Measurements from ENCODE around the gene POLR2E. TPM values are rescaled to one million over a fixed set of nuclear protein-coding genes. Genes with fewer than 3 reads are reported as not detected.

The POLR2E gene
- total and polyA plus RNA-seq, 2 of the 13 experiments (the other 11 are each of a cell fraction or from before 2014, with no cell fraction given): 140 to 272 TPM

DNA sequence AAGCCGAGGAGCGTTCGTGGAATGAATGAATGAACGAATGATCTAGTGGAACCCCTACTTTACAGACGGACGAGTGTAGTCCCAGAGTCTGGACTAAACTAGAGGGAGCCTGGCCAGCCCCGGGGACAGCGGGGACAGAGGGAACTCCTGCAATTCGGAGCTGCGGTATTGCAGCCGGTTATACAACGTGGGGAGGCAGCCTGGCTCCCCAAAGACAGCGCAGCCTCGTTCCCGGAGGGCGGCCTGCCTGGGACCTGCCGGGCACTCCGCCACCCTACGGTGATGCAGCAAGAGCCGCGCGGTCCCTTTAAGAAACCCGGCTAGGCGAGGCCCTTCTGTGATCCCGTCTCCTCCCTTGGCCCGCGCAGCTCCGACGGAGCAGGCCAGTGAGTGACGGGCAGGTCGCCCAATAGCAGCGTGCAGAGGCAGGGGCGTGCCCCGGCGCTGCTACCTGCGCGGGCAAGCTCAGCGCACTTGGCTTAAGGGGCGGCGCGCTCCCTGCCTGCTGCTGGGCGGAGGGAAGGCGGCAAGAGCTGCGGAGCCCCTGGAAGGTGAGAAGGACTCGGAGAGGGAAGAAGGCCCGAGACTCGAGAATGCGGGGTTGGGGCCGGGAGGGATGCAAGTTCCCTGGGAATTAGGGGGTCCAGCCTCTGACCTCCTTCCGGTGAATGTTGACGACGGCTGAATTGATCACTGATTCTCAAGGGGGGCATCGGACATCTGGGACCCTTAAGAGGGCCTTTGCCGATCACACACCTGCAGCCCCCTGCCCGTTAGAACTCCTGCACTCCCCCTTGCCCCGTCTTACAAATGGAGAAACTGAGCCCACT lies 55.3 kb downstream of the POLR2E start, which contains the start of gene ABCA7 (continued):
- TF ChIP-seq ZNF142 (CRISPR knock-in tag; IDR thresholded peaks at IDR 0.05): no peak
- peak; percentile 6; the same call in 1 of the 2 replicates for TF ChIP-seq BHLHE40 (IDR thresholded peaks at IDR 0.05; ENCODE audit: low read length)
- no peak for TF ChIP-seq ELF3 (CRISPR knock-in tag; IDR thresholded peaks at IDR 0.05)
- TF ChIP-seq ZNF576 (CRISPR knock-in tag; IDR thresholded peaks at IDR 0.05): no peak
- peak; percentile 78; the same call in 2 of the 3 replicates for TF ChIP-seq MXI1 (IDR thresholded peaks at IDR 0.05; ENCODE audit: borderline replicate concordance, low read depth, low read length)
- TF ChIP-seq, protein P1, sequence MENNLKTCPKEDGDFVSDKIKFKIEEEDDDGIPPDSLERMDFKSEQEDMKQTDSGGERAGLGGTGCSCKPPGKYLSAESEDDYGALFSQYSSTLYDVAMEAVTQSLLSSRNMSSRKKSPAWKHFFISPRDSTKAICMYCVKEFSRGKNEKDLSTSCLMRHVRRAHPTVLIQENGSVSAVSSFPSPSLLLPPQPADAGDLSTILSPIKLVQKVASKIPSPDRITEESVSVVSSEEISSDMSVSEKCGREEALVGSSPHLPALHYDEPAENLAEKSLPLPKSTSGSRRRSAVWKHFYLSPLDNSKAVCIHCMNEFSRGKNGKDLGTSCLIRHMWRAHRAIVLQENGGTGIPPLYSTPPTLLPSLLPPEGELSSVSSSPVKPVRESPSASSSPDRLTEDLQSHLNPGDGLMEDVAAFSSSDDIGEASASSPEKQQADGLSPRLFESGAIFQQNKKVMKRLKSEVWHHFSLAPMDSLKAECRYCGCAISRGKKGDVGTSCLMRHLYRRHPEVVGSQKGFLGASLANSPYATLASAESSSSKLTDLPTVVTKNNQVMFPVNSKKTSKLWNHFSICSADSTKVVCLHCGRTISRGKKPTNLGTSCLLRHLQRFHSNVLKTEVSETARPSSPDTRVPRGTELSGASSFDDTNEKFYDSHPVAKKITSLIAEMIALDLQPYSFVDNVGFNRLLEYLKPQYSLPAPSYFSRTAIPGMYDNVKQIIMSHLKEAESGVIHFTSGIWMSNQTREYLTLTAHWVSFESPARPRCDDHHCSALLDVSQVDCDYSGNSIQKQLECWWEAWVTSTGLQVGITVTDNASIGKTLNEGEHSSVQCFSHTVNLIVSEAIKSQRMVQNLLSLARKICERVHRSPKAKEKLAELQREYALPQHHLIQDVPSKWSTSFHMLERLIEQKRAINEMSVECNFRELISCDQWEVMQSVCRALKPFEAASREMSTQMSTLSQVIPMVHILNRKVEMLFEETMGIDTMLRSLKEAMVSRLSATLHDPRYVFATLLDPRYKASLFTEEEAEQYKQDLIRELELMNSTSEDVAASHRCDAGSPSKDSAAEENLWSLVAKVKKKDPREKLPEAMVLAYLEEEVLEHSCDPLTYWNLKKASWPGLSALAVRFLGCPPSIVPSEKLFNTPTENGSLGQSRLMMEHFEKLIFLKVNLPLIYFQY (CRISPR knock-in tag; IDR thresholded peaks at IDR 0.05; ENCODE audit: borderline replicate concordance): peak; percentile 42; the same call in 1 of the 2 replicates
- TF ChIP-seq ZSCAN30 (CRISPR knock-in tag; IDR thresholded peaks at IDR 0.05): no peak
- TF ChIP-seq, protein P2, sequence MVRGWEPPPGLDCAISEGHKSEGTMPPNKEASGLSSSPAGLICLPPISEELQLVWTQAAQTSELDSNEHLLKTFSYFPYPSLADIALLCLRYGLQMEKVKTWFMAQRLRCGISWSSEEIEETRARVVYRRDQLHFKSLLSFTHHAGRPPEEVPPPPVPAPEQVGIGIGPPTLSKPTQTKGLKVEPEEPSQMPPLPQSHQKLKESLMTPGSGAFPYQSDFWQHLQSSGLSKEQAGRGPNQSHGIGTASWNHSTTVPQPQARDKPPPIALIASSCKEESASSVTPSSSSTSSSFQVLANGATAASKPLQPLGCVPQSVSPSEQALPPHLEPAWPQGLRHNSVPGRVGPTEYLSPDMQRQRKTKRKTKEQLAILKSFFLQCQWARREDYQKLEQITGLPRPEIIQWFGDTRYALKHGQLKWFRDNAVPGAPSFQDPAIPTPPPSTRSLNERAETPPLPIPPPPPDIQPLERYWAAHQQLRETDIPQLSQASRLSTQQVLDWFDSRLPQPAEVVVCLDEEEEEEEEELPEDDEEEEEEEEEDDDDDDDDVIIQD (CRISPR knock-in tag; IDR thresholded peaks at IDR 0.05; ENCODE audit: low read depth): no peak
- TF ChIP-seq ZBTB26 (CRISPR knock-in tag; IDR thresholded peaks at IDR 0.05; ENCODE audit: borderline replicate concordance): peak; percentile 59; the same call in 1 of the 2 replicates
- TF ChIP-seq ZNF772 (CRISPR knock-in tag; IDR thresholded peaks at IDR 0.05): peak; percentile 5; the same call in 1 of the 2 replicates
- TF ChIP-seq TARDBP (CRISPR knock-in tag; IDR thresholded peaks at IDR 0.05): no peak; the same call in 1 of the 2 replicates
- TF ChIP-seq ARID2 (CRISPR knock-in tag; IDR thresholded peaks at IDR 0.05; ENCODE audit: borderline replicate concordance): no peak
- TF ChIP-seq PHB2 (IDR thresholded peaks at IDR 0.05; ENCODE audit: partially characterized antibody): no peak
